HCT116 (cell line): ENCODE data around the gene DCUN1D2. TPM values are rescaled to one million over a fixed set of nuclear protein-coding genes. Genes with fewer than 3 reads are reported as not detected.

Experiments used
- CEBPB ChIP-seq: IDR thresholded peaks from 2 replicates; pipeline ENCODE4 v1.6.1; 2012; ENCODE audit warnings: low read depth
- EZH2 ChIP-seq: fragments of 200-600 bp; sonication (generic); IDR thresholded peaks from 2 replicates; pipeline ENCODE4 v1.6.1; 2017; ENCODE audit warnings: antibody characterized with exemption, mixed run types
- FOSL1 ChIP-seq: IDR thresholded peaks from 2 replicates; pipeline ENCODE4 v1.6.1; 2012; ENCODE audit warnings: low read depth
- SIN3A ChIP-seq: IDR thresholded peaks from 2 replicates; pipeline ENCODE4 v1.6.1; 2012; ENCODE audit warnings: low read depth
- SP1 ChIP-seq: IDR thresholded peaks from 2 replicates; pipeline ENCODE4 v1.6.1; 2012; ENCODE audit warnings: low read depth
- total RNA-seq: library from RNA; stranded (reverse); gene quantifications from one replicate; pipeline ENCODE4 v1.2.1, GENCODE V29; 2021; ENCODE audit not compliant: unreplicated experiment
- TF ChIP-seq, protein P1 (sequence below): IDR thresholded peaks from 2 replicates; pipeline ENCODE4 v1.6.1; 2012; ENCODE audit warnings: low read depth
- TF ChIP-seq, protein P2 (sequence below): IDR thresholded peaks from 2 replicates; pipeline ENCODE4 v1.6.1; 2012

The DCUN1D2 gene
- total RNA-seq, 1 experiment from 2014 or later = 25.4 TPM

DNA sequence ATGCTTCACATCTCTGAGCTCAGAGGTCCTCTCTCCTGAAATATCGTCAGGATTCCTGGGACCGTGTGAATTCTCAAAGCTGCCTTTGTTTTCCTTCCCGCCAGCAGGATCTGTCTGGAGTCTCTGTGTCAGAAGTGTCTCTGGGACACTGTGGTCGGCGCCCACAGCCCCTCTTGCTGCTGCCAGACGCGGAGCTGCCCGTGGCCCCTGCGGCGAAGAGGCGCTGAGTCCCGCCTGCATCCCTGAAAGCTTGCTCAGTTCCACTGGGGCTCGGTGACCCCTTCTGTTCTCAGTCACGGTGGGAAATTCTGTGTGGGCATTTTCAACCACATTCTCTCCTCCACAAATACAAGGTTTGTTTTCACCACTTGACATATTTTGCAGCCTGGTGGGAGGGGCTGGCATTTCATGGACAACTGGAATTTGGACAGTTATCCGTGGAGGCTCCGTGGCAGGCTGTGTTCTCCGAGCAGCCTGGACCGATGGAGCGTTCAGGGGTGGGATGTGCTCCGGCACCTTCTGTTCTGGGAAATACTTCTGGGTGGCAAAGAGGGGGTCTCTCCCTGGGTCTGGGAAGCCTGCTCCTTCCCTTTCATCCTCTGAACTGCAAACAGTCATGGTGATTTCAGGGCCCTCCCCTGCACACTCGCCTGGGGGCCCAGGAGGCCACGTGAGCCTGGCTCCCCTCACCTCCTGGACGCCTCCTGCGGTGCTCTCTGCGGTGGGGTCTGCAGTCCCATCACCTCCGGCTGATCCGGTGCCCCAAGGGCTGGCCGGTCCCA, 84.0 kb downstream of the DCUN1D2 start (continued):
- TF ChIP-seq, protein P1, sequence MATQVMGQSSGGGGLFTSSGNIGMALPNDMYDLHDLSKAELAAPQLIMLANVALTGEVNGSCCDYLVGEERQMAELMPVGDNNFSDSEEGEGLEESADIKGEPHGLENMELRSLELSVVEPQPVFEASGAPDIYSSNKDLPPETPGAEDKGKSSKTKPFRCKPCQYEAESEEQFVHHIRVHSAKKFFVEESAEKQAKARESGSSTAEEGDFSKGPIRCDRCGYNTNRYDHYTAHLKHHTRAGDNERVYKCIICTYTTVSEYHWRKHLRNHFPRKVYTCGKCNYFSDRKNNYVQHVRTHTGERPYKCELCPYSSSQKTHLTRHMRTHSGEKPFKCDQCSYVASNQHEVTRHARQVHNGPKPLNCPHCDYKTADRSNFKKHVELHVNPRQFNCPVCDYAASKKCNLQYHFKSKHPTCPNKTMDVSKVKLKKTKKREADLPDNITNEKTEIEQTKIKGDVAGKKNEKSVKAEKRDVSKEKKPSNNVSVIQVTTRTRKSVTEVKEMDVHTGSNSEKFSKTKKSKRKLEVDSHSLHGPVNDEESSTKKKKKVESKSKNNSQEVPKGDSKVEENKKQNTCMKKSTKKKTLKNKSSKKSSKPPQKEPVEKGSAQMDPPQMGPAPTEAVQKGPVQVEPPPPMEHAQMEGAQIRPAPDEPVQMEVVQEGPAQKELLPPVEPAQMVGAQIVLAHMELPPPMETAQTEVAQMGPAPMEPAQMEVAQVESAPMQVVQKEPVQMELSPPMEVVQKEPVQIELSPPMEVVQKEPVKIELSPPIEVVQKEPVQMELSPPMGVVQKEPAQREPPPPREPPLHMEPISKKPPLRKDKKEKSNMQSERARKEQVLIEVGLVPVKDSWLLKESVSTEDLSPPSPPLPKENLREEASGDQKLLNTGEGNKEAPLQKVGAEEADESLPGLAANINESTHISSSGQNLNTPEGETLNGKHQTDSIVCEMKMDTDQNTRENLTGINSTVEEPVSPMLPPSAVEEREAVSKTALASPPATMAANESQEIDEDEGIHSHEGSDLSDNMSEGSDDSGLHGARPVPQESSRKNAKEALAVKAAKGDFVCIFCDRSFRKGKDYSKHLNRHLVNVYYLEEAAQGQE = no peak
- TF ChIP-seq, protein P2, sequence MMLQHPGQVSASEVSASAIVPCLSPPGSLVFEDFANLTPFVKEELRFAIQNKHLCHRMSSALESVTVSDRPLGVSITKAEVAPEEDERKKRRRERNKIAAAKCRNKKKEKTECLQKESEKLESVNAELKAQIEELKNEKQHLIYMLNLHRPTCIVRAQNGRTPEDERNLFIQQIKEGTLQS = no peak
- TF ChIP-seq CEBPB = no peak
- no peak for TF ChIP-seq SP1
- no peak for TF ChIP-seq EZH2
- TF ChIP-seq FOSL1 = no peak
- TF ChIP-seq SIN3A = no peak
- TF ChIP-seq, all 23 proteins: peak for 0

Other genes starting within 250 kb of the DCUN1D2 start
- 158 TPM for gene LAMP1, start 193.5 kb downstream of the DCUN1D2 start, total RNA-seq
- 30.3 TPM for gene GRTP1, start 126.6 kb downstream of the DCUN1D2 start, total RNA-seq
- 12.6 TPM for gene ADPRHL1, start 37.2 kb downstream of the DCUN1D2 start, total RNA-seq
- 169 TPM for gene TFDP1, start 94.0 kb upstream of the DCUN1D2 start, total RNA-seq
- not detected for gene ATP4B, start 167.5 kb upstream of the DCUN1D2 start, total RNA-seq
- gene GRK1, start 176.5 kb upstream of the DCUN1D2 start, total RNA-seq = not detected